CD14-positive monocyte (primary cell): ENCODE results near the gene PELI1. TPM values are rescaled to one million over a fixed set of nuclear protein-coding genes. Genes with fewer than 3 reads are reported as not detected.

Experiments
- DNase-seq, 3 donors: peaks; one replicate each; pipeline ENCODE4 v3.0.0-alpha.2; 2011 to 2022
- H2AFZ ChIP-seq: 2 replicates; pipeline ENCODE4 v1.6.0; 2012; ENCODE audit warnings: mild to moderate bottlenecking, low read depth, low read length, inconsistent platforms; ENCODE audit not compliant: insufficient read depth, poor library complexity, severe bottlenecking
- H3K27ac ChIP-seq, 2 donors: 1 replicate in 1 of 2; 2 replicates in 1 of 2; pipeline ENCODE4 v1.5.1; 2012 to 2013; ENCODE audit warnings: low read length in 2 of 2, control low read depth in 1 of 2, inconsistent platforms in 1 of 2, low read depth in 1 of 2, mild to moderate bottlenecking in 1 of 2
- H3K27me3 ChIP-seq, 2 donors: one replicate each; pipeline versions ENCODE4 v1.6.0 to v1.6.1; 2011 to 2013; ENCODE audit warnings: low read length in 2 of 2; ENCODE audit not compliant: control insufficient read depth in 2 of 2, insufficient read depth in 2 of 2
- H3K36me3 ChIP-seq, 2 donors: replicated peaks in 1 of 2; 1 replicate in 1 of 2; 2 replicates in 1 of 2; pipeline versions ENCODE4 v1.5.1 to v1.6.1; 2012 to 2013; ENCODE audit warnings: low read length in 2 of 2, control low read depth in 1 of 2, inconsistent platforms in 1 of 2, mild to moderate bottlenecking in 1 of 2; ENCODE audit not compliant: insufficient read depth in 2 of 2, control insufficient read depth in 1 of 2
- H3K4me1 ChIP-seq, 2 donors: 1 replicate in 1 of 2; 2 replicates in 1 of 2; pipeline versions ENCODE4 v1.5.1 to v1.6.1; 2012 to 2013; ENCODE audit warnings: low read length in 2 of 2, control low read depth in 1 of 2, inconsistent platforms in 1 of 2, mild to moderate bottlenecking in 1 of 2, moderate library complexity in 1 of 2; ENCODE audit not compliant: insufficient read depth in 2 of 2, control insufficient read depth in 1 of 2
- H3K4me2 ChIP-seq: replicated peaks from 2 replicates; pipeline ENCODE3; 2012; ENCODE audit warnings: low read length, moderate library complexity, mild to moderate bottlenecking; ENCODE audit not compliant: poor library complexity, severe bottlenecking; ENCODE audit errors: extremely low read depth
- H3K4me3 ChIP-seq, 3 experiments: fragments of 200-600 bp in 1 of 3; sonication (generic) in 1 of 3; replicated peaks in 1 of 3; 1 replicate in 2 of 3; 2 replicates in 1 of 3; pipeline ENCODE4 v1.5.1; 2011 to 2013; ENCODE audit warnings: low read length in 3 of 3, mild to moderate bottlenecking in 3 of 3, control low read depth in 2 of 3, low read depth in 2 of 3, inconsistent platforms in 1 of 3, moderate library complexity in 1 of 3
- H3K79me2 ChIP-seq: 2 replicates; pipeline ENCODE4 v1.6.0; 2012; ENCODE audit warnings: mild to moderate bottlenecking, control low read depth, inconsistent platforms, low read length, moderate library complexity; ENCODE audit not compliant: insufficient read depth
- H3K9ac ChIP-seq: 2 replicates; pipeline ENCODE4 v1.6.0; 2017; ENCODE audit warnings: low read length, mild to moderate bottlenecking; ENCODE audit not compliant: insufficient read depth, poor library complexity, severe bottlenecking
- H3K9me3 ChIP-seq, 2 donors: replicated peaks in 1 of 2; 1 replicate in 1 of 2; 2 replicates in 1 of 2; pipeline versions ENCODE4 v1.5.1 to v1.6.1; 2012 to 2013; ENCODE audit warnings: low read length in 2 of 2, control low read depth in 1 of 2; ENCODE audit not compliant: control insufficient read depth in 1 of 2, insufficient read depth in 1 of 2
- H4K20me1 ChIP-seq: 2 replicates; pipeline ENCODE4 v1.6.0; 2012; ENCODE audit warnings: mild to moderate bottlenecking, low read length, control low read depth, moderate library complexity; ENCODE audit not compliant: insufficient read depth
- H3K27ac Mint-ChIP-seq, 7 donors: one replicate each; pipeline ENCODE4 v1.8.0; 2020; ENCODE audit warnings: mild to moderate bottlenecking in 7 of 7, mixed read lengths in 7 of 7, moderate library complexity in 6 of 7, inconsistent platforms in 2 of 7
- H3K27me3 Mint-ChIP-seq, 3 donors: one replicate each; pipeline ENCODE4 v1.8.0; 2021 to 2022; ENCODE audit warnings: low read depth in 3 of 3, mild to moderate bottlenecking in 3 of 3, mixed read lengths in 3 of 3, moderate library complexity in 3 of 3, inconsistent platforms in 1 of 3
- H3K36me3 Mint-ChIP-seq, 2 donors: one replicate each; pipeline ENCODE4 v1.8.0; 2020; ENCODE audit warnings: mixed read lengths in 2 of 2, inconsistent platforms in 1 of 2, mild to moderate bottlenecking in 1 of 2
- H3K4me1 Mint-ChIP-seq: one replicate; pipeline ENCODE4 v1.8.0; 2020; ENCODE audit warnings: mild to moderate bottlenecking, mixed read lengths
- H3K4me3 Mint-ChIP-seq, 2 donors: one replicate each; pipeline ENCODE4 v1.8.0; 2020; ENCODE audit warnings: mild to moderate bottlenecking in 2 of 2, mixed read lengths in 2 of 2, moderate library complexity in 1 of 2
- H3K9me3 Mint-ChIP-seq, 7 donors: one replicate each; pipeline ENCODE4 v1.8.0; 2020 to 2022; ENCODE audit warnings: mixed read lengths in 7 of 7, mild to moderate bottlenecking in 6 of 7, moderate library complexity in 6 of 7, inconsistent platforms in 2 of 7
- CTCF ChIP-seq: fragments of 200-600 bp; IDR thresholded peaks from one replicate; pipeline ENCODE4 v1.8.0; 2022; ENCODE audit warnings: antibody characterized with exemption, mild to moderate bottlenecking
- WGBS: methylation state at CpG from one replicate; pipeline ENCODE4 v1.1.5; 2013; ENCODE audit warnings: missing lambda C conversion rate; ENCODE audit not compliant: insufficient coverage; 5-methylcytosine and 5-hydroxymethylcytosine counted together
- intact Hi-C, 2 donors: fragments of 100-400 bp; cut with micrococcal nuclease; formaldehyde crosslinking; loops; one replicate each; pipeline versions ENCODE4 v1.15.0 to v1.15.1; 2023
- polyA plus RNA-seq, 3 donors: library from polyadenylated mRNA; depleted of rRNA in 1 of 3; unstranded in 2 of 3; stranded (reverse) in 1 of 3; fragments of 300-500 nt in 2 of 3; fragments of >200 nt in 1 of 3; fragmentation: Illumina TruSeq in 2 of 3; gene quantifications; 1 replicate in 2 of 3; 2 replicates in 1 of 3; pipeline ENCODE4 v1.2.3, GENCODE V29; 2012 to 2021

PELI1 gene
- polyA plus RNA-seq, 3 donors = 44.7 to 106 (median 53.6) TPM

GRCh38 chr2:64065516-64065915 is 78.7 kb downstream of the PELI1 start:
- Histone ChIP-seq H3K27ac (no peak overlapping the region), H2AFZ (no peak overlapping the region), H3K36me3 (no peaks in the 10 kb centered on the region), H3K9me3 (no peaks in the 10 kb centered on the region), H4K20me1 (no peaks in the 10 kb centered on the region), H3K4me3 (no peak overlapping the region), H3K4me1 (peaks cover 0 to 11% of the 10 kb centered on the region in 2 donors), H3K79me2 (no peaks in the 10 kb centered on the region), H3K4me2 (no peak overlapping the region), H3K27me3 (no peaks in the 10 kb centered on the region), H3K9ac (no peak overlapping the region)
- no peaks in the 10 kb centered on the region for H3K9me3 Mint-ChIP-seq
- peaks cover 10% of the 10 kb centered on the region for H3K4me1 Mint-ChIP-seq
- H3K27me3 Mint-ChIP-seq = peaks cover 0 to 4% (median 0%) of the 10 kb centered on the region in 3 donors
- intact Hi-C loops = no loop called here
- no peaks in the 10 kb centered on the region for H3K36me3 Mint-ChIP-seq
- DNase-seq = no peak
- no peak overlapping the region for H3K27ac Mint-ChIP-seq
- no peak overlapping the region for H3K4me3 Mint-ChIP-seq
- no peak for TF ChIP-seq CTCF
- 67% methylated on average over 4 of the region's 6 CpGs for WGBS

- Histone ChIP-seq H3K9me3 (no peaks in the 10 kb centered on the region), H4K20me1 (no peaks in the 10 kb centered on the region), H3K27me3 (no peaks in the 10 kb centered on the region), H2AFZ (no peak overlapping the region), H3K9ac (no peak overlapping the region), H3K36me3 (no peaks in the 10 kb centered on the region), H3K27ac (no peak overlapping the region), H3K4me1 (peaks cover 0 to 11% of the 10 kb centered on the region in 2 donors), H3K4me2 (no peak overlapping the region), H3K4me3 (no peak overlapping the region), H3K79me2 (no peaks in the 10 kb centered on the region)
- no peak overlapping the region for H3K4me3 Mint-ChIP-seq
- TF ChIP-seq CTCF = no peak
- peaks cover 0 to 2% (median 2%) of the 10 kb centered on the region in 3 donors for H3K27me3 Mint-ChIP-seq
- H3K27ac Mint-ChIP-seq = peak overlapping the region in 3 of 7 donors; percentile 10 to 51 (median 21)
- DNase-seq = no peak
- peaks cover 10% of the 10 kb centered on the region for H3K4me1 Mint-ChIP-seq
- no peaks in the 10 kb centered on the region for H3K36me3 Mint-ChIP-seq
- WGBS = 95% methylated on average over 3 of the region's 4 CpGs
- intact Hi-C loops = no loop called here
- H3K9me3 Mint-ChIP-seq = no peaks in the 10 kb centered on the region
Observed at GRCh38 chr2:64063924-64064331, 80.3 kb downstream of the PELI1 start.
